Stimulated activated CD4-positive, alpha-beta T cell treated with anti-CD3 and anti-CD28 coated beads, Interleukin-4, amount 100 ng/mL, for 24 hours (primary cell): ENCODE data around the gene PDE4B.
"Not testable (repeated sequence)": the region's sequence is repeated elsewhere in the genome, so short reads cannot be mapped to it uniquely, and the experiment has no call there.

Source experiments
- DNase-seq: peaks from one replicate; pipeline ENCODE4 v3.0.0-alpha.2; 2020

The PDE4B gene

DNA sequence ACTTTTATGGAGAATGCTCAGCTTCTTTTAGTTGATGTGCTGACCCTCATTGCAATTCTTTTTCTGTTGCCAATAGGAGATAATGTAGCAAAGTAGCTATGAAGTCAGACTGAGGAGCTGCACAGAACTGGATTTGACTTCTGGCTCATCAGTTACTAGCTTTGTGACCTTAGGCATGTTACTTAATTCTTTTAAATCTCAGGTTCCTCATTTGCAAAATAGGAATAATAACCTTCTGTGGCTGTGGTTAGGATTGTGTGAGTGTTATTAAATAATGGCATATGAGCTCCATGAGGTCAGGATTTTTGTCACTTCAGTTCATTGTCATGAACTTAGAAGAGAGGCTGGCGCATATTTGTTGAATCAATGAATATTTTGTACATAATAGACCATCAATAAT lies 503.7 kb downstream of the PDE4B start:
- no peak for DNase-seq

DNA sequence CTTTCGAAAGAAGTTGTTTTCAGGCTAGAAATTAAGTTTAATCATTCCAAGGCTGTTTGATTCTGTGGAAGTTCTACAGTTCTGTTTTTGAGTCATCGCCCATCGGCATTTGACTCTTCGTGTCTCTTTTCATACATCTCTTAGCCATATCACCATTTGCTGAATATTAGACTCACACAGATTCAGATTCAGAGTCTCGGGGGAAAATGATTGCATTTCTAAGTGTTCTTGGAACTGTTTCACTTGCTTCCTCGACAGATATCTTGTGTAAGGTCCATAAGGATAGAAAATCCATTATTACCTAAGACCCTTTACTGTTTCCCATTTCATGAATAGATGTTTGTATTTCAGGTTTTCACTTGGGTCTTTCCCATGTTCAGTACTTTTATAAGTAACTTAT lies 504.3 kb downstream of the PDE4B start:
- no peak for DNase-seq

DNA sequence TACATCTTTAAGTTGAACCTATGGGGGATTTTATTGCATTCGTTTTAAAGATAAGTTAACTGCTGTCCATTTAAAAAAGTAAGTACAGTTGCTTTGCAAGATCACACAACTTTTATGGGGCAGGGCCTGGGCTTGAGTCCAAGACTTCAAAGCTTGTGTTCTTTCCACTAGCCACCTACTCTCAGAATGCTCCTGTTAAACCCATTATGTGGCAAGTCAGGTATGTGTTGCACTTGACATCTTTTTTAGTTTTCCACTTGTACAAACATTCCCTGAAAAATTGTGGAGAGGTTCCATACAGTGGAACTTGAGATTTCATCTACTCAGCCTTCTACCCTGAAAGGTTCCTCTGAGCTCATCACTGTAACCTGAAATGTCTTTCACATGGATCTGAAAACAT lies 505.8 kb downstream of the PDE4B start:
- DNase-seq = no peak

DNA sequence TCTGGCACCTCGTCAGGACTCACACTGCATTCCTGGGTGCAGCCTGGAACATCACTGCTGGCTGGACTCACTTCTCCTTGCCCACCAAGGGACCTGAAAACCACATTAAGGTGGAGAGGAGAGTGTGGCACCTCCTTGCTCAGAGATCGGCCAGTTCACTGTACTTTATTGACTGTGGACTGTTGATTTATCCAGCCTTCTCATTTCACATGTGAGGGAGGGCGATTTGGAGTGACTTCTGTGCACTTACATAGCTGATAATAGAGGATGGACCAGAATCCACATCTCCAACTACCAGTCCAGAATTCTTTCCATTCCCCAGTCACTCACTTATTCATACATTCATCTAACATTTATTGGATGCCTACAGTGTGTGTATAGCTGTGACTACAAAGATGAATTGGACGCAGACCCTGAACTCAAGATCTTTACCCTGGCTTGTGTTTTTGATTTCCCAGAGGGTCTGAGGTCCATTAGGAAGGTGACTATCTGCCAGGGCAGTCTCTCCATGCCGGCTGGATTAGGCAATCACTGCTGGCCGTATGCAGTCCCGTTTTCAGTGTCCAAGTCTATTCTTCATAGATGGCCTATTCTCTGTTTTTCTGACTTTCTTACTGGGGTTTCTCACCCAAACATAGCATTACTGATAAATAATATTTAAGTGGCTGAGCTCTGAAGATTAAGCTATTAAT lies 507.7 kb downstream of the PDE4B start:
- no peak for DNase-seq

DNA sequence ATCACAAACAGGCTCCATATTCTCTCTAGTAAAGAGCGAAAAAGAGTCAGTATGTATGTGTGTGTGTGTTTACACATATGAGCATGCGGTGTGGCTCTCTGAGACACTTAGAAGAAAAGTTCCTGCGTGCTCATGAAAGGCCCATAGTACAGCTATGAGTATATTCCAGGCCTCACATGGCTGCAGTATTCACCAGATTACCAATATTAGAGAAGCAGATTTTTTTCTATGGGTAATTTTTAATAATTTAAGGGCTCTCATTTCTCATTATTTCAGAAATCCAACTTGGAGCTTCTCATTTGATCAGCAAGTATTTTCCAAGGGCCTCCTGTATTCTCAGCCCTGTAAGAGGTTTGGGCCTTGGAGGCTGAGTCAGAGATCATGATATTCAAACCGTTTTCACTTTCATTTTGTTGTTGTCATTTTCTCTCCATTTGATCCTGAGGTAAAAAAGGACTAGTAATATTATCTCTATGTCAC lies 508.3 kb downstream of the PDE4B start:
- DNase-seq = peak; percentile 61

DNA sequence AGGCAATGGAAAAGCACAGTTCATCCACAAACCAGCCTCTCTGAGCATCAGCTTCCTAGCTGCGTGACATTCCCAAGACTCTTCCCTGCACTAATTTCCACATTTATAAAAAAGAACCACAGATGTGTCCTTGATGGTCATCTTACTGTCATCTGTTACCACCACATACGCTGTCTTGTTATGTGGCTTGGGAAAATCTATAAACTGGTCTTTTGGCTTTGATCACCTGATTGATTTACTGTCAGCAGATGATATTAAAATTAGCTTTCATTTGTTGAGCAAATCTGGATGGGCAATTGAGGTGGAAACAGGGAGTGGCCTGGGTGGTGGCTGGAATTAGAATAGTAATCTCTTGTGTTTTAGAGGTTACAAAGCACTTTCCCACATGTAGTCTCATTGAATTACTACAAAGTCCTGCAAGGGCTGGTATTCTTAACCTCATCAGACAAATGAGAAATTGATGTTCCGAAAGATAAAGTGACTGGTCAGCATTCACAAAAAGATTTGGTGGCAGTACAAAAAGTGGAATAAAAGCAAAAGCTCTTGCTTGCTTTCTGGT lies 509.6 kb downstream of the PDE4B start:
- no peak for DNase-seq

DNA sequence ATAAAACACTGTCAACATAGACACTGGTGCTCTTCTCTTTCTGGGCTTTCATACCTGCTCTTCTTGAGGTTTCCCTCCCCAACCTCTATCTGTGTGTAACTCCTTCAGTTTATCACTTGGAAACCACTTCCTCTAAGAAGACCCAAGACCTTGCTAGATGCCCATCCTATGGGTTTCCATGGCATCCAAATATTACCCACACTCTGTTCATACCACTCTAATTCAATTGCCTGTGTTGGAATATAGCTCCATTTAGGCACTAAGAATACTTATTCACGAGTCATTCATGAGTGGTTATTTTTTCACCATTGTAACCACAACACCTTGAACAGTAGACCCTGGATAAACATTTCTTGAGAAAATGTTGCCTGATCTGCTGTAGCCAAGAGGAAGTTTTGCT lies 510.1 kb downstream of the PDE4B start:
- DNase-seq = no peak

DNA sequence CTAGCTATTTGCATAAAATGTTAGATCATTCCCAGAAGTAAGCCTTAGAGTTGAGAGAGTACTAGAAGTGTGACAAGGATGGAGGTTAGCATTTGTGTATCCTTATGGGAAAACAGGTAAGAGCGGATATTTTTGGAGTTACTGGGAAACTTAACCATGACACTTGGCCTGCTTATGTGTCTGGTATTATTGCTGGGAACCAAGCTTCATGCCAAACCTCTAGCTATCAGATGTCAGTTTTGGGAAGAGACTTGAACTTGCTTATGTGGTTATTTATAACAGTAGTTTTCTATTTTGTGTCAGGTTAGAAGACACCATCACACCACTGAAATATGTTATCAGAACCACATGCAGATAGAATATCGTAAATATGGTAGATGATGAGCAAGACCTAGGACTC lies 511.0 kb downstream of the PDE4B start:
- no peak for DNase-seq

DNA sequence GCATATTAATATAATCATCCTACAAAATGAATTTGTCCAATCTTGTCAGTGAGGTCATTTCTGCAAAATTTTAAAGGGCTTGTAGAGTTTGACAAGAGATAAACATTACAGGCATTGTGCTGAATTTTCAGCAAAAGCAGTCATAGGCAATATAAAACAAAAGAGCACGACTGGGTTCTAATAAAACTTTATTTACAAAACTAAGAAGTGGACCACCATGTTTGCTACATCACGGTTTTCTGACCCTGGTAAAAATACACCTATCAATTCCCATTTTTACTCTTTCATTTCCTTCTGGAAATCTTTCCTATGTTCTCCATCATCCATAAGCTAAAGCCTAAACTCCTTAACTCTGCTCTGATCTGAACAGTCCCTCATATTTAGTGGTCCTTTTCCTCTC lies 511.4 kb downstream of the PDE4B start:
- no peak for DNase-seq

DNA sequence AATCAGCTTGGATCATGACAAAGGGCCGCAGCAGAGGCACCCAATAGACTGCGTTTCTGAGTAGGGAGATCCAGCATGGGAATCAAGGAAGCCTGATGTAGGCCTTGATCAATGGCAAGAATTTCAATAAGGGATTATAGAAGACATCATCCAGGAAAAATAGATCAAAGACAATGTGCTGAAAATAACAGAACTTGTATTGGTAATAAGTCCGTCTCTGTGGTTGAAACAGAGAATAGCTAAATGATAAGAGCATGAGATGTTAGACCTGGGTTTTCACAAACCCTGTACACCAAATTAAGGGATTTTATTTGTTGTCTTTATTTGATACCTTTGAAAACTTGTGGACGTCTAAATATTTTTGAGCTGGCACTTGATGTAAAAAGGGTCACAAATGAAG lies 513.2 kb downstream of the PDE4B start:
- no peak for DNase-seq

DNA sequence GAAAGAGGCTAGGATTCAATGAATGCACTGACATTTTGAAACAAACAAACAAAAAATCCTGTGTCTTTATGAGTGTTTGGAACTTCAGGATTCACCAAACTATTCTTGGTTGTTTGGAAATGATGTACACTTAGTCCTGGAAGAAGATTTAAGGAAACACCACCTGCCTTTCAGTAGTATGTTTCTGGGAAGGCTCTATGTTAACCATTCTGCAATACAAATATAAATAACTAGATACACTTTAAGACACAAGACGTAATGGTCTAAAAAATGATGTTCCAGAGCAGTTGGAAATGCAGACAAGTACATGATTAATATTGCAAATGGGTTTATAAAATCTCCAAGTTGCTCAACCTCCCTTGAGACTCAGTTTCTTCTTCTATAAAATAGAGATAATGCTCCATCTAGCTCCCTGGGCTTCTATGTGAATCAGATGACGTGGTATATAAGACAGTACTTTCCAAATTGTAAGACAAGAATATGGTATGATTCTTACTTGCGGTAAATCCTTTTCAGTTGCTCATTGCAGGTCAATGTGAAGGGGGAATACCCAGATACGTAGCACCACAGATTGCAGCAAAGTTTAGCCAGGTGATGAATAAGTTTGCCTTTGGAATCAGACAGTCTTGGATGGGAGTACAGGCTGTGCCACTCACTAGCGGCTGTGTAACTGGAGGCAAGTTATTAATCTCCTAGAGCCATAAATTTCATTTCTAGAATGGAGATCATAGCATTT lies 516.5 kb downstream of the PDE4B start:
- no peak for DNase-seq

DNA sequence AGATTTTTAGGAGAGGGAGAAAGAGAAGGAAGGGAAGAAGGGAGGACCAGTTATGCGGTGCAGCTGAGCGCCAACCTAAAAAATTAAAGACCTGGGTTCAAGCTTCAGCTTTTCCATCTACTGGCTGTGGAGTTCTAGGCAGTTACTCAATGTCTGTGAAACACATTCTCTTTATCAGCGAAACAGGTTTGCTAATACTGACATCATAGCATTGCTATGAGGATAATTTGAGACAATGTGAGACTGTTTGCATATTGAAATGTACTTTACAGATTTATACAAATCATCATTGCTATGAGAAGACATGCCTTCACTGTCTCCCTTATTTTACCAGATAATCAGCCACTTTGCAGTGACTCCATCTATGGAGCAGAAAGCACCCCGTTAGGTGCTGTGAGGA lies 518.4 kb downstream of the PDE4B start:
- no peak for DNase-seq

DNA sequence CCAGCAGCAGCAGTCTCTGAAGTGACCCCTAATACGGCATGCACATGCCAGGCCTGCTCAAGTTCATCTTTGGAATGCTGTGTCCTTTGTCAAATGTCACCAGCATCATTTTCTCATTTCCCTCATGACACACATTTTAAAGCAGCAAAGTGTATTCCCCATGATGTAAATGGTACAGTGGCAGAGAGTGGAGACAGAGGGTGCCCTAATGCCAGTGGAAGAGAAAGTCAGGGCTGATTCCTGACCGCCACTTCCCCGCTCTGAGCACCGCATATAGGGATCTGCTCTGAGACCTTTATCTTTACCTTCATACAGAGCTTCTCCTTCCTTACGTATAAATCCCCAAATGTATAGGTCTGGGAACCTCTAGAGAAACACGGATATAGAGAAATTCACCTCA lies 518.9 kb downstream of the PDE4B start:
- DNase-seq = no peak

DNA sequence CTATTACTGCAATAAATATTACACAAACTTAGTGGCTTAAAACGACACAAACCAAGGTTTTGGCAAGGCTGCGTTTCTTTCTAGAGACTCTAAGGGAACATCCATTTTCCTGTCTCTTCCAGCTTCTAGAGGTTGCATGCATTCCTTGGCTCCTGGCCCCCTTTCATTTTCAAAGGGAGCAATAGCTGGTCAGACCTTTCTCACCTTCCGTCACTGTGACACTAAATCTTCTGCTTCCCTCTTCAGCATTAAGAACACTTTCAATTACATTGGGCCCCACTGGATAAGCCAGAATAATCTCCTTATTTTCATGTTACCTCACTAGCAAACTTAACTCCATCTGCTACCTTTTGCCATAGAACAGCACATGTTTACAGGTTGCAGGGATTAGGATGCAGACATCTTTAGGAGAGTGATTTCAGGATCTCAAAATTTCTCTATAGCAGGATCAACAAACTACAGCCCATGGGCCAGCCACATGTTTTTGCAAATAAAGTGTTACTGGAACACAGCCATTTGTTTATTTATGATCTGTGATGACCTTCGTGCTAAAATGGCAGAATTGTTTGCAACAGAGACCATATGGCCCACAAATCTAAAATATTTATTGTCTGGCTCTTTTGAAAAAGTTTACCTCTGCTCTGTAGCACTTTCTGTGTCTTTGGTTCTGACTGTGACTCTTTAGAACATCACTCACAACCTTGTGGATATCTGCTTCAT lies 519.7 kb downstream of the PDE4B start:
- DNase-seq = no peak

DNA sequence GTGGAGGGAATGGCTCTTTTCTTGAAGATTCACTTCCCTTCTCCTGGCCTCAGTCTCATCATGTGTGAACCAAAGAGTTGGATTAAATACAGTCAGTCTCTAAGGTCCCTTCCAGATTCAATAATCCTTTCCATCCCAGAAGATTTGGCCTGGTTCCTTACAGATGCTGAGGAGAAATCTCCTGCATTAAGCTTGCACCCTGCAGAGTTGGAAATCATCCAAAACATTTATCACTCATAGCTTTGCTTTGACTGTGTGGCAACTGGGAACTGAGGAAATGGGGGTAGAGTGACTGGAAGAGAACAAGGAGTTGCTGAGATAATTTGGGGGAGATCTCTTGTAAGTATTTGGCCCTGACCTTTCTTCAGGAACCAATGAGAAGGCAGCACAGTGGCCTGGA lies 520.7 kb downstream of the PDE4B start:
- DNase-seq = no peak

DNA sequence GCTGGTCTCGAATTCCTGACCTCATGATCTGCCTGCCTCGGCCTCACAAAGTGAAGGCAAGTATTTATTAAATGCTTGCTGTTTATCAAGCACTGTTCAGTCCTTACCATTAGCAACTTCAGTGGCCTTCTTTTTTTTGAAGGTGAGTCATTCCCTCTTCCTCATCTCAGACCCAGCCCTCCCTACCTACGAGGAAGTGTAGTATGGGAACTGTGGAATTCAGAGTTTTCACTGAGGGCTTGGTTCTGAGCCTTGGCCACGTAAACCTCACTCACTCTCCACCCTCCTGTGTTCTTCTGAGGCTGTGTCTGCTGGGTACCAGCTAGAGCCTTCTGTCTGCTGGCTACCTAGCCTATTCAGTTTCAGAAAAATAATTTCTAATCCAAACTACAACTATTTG lies 523.0 kb downstream of the PDE4B start:
- DNase-seq = no peak

DNA sequence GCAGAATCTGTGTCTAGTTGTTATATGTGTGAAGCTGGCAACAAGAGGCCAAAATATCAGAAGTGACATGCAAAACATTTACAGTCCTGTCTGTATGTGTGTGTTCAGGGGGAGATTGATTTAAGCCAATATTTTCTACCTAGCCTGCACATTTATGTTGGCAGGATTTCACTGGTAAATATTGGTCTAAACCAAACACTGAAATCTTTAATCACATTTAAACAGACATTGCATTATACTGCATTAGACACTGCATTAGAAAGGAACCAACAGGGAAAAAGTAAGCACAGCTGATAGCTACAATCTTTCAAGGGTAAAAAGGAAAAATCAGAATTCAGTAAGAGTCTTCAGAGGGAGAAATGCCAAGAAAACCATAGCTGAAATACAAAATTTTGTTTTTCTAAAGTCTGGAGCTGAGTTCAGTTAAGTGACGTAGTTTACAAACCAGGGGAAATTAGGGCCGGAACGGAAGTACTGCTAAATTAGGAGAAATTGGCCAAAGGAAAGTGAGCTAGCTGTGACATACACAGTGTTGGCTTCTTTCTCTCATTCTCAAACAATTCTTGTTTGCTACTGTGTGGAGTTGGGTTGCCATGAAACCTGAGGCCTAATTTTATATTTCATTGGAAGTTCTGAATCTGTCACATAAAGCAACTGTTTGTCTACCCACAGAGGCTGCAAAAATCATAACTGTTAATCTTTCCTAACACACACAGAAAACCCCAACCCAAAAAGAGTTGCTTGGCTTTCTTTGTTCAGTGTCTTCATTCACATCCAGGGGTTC lies 524.0 kb downstream of the PDE4B start:
- no peak for DNase-seq

DNA sequence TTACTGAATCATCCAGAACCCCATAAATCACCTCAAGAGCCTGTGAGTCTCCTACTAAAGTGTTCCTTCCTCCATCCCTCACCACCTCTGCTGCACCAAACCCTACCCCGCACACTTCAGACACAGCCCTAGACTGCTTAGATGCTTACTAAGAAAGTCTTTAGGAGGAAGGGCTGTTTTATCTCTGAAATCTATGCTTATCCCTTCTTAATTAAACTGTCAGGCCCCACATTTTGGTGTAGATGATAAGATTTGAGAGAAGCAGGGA lies 524.5 kb downstream of the PDE4B start:
- DNase-seq = no peak

DNA sequence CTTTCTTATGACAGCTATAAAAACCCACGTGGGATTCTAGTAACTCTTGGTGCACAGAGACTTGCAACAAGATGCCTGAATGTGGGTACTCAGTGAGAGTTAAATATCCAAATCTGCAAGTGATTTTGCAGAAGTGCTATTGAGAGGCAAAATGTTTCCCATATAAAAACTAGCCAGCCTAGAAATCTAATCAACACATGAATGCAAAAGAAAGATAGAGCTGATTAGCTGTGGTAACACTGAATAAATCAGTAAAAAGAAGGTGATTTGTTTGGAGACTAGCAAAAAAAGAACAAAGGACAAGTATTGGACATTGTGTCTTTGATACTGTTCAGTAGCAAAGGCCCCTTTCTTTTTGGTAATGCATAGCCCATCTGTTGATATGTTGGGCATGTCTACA lies 527.5 kb downstream of the PDE4B start:
- DNase-seq = no peak

DNA sequence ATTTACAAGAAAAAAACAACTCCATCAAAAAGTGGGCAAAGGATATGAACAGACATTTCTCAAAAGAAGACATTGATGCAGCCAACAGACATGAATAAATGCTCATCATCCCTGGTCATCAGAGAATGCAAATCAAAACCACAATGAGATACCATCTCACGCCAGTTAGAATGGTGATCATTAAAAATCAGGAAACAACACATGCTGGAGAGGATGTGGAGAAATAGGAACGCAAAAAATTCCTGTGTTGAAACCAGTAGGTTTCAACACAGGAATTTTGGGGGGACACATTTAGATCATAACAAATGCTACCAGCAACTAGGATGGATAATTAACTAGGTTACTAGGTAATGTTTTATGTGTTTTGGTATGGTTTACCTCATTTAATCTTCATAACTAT lies 529.8 kb downstream of the PDE4B start:
- not testable (repeated sequence) for DNase-seq

DNA sequence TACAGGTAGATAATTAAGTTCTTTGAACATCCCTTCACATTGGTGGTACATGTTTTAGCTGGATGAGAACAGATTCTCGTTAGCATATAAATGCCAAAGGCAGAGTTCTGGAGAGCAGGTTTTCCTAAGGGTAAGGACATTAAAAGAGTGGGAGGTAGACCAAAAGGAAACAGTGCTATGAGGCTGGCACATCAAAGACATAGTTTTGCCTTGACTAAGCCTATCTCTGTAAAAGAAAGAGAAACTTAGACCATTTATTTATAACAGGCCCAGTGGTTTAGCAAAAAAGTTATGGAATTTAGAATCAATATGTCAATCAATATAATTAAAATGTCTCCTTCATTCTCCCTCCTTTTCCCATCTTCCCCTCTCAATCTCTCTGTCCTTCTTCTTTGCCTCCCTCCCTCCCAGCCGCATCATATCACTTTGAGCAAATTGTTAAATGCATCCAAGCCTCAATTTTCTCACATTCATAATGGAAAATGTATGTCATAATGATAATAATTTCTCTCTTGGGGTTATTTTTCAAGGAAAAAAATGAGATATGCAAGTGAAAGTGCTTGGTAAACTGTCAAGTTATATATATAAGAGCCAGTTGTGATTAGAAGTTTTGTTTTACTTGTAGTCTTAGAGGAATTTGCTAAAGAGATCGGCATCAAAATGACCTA lies 531.4 kb downstream of the PDE4B start:
- no peak for DNase-seq

DNA sequence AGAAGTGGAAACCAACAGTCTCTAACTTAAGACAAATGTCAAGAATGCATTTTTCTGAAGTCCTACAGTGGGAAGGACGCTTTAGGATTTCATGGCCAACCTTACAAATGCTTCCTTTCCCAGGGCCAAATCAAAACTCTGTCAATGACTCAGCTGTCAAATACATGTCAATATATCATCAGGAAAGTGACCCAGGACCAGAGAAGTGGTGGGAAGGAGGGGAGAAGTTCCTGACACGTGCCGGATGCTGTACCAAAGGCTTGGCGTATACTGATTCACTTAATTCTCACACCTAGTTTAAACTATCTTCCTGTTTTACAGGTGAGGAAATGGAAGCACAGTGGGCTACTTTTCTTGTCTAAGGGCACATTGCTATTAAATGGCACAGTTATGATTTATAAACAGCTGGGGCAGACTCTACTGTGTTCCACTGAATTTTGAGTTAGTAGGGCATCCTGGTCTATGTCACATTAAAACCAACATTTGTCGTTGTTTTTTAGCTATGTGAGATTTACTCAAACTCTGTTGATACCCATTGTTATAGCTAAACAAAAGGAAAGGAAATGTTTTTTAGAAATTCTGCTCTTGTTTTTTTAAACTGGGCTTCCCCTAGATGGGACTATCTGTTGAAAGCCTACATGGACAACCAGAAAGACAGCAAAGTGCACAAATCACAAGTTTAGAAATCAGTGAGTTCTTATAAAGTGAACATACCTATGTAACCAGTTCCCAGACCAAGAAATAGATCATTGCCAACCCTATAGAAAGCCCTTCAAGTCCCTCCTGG lies 533.1 kb downstream of the PDE4B start:
- no peak for DNase-seq
